ENCODE results near the gene CTBP1. TPM values are rescaled to one million over a fixed set of nuclear protein-coding genes. Genes with fewer than 3 reads are reported as not detected.

Gene CTBP1
- total and polyA plus RNA-seq, 7 experiments from 2014 or later: 57.2 to 233 (median 180) TPM

DNA sequence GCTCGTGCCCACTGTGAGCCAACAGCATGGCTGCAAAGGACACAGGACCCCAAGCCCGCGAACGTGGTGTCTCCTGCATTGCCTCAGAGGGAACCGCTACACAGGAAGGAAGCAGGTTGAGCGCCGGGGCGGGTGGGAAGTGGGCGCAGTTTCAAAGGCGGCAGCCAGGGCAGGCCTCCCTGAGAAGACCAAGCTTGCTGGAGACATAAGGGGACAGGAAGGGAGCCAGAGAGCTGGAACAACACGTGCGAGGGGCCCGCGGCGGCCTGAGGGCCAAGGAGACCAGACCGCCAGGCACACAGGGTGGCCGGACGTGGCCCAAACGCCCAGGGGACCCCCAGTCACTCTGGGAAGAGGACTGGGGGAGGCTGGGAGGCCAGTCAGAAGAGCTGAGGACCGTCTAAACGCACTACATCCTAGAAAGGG is 32.0 kb downstream of the CTBP1 start:
- peak overlapping the region; percentile 61 to 77 (median 76) for H3K4me3 Mint-ChIP-seq
- peak overlapping the region; percentile 26 to 84 (median 67) for H3K27ac Mint-ChIP-seq
- peaks cover 0 to 38% (median 22%) of the 10 kb centered on the region in 5 donors for H3K36me3 Mint-ChIP-seq
- Histone ChIP-seq H3K9me3 (ENCODE audit: control insufficient read depth in 2 of 3, low read length in 3 of 3) (no peaks in the 10 kb centered on the region), H3K4me1 (ENCODE audit: control insufficient read depth in 2 of 2, insufficient read depth in 2 of 2, low read length in 2 of 2) (peaks cover 25 to 27% of the 10 kb centered on the region in 2 donors), H3K36me3 (ENCODE audit: control insufficient read depth in 2 of 3, insufficient read depth in 3 of 3, low read length in 3 of 3) (peaks cover 0 to 60% (median 15%) of the 10 kb centered on the region in 3 experiments), H3K4me3 (ENCODE audit: low read length) (peak overlapping the region; percentile 22), H3K27ac (ENCODE audit: low read depth, low read length) (peak overlapping the region; percentile 52), H3K27me3 (ENCODE audit: control insufficient read depth in 2 of 2, insufficient read depth in 2 of 2, low read length in 2 of 2) (no peaks in the 10 kb centered on the region)
- intact Hi-C loops (cut with micrococcal nuclease): loop anchor here (1.0 to 2.0 kb wide), 3 partner anchors 14 to 87 kb away; no protein-coding TSS in a partner anchor
- DNase-seq (peak; percentile 47 to 75 (median 70)), ATAC-seq (peak; percentile 83)
- H3K4me1 Mint-ChIP-seq: peaks cover 26 to 50% (median 32%) of the 10 kb centered on the region in 7 donors
- H3K9me3 Mint-ChIP-seq: peaks cover 0 to 3% (median 0%) of the 10 kb centered on the region in 11 donors
- POLR2A ChIA-PET: interaction anchor here (0.7 to 2.2 kb wide), 5 partner anchors 15 to 130 kb away, joined by 3 to 8 read pairs (median 4); partner anchors contain the start of gene UVSSA
- CTCF ChIA-PET: interaction anchor here (0.6 to 1.7 kb wide), 3 partner anchors 49 to 80 kb away, joined by 3 to 6 read pairs (median 3); no protein-coding TSS in a partner anchor
- no peaks in the 10 kb centered on the region for H3K27me3 Mint-ChIP-seq

DNA sequence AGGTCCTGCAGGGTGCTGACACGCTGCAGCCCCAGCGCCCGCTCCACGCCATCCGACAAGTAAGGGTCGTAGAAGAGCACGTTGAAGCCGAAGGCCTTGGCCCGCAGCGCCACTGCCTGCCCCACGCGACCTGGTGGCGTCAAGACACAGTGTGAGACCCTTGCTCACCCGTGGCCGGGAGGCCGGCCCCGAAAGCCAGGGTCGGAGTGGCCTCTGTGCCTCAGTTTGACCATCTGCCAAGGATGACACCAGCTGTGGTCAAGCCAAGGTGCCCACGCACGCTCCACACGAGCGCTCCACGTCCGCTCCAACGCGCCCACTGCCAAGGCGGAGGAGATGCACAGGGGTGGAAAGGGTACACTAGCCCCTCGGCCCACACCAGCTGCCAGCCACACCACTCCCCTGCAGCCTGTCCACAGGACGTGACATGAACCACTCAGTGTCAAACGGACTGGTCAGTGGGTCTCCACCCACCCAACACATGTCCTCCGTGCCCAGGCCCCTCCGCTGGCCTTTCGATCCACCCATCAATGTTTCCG is 32.8 kb downstream of the CTBP1 start:
- no peaks in the 10 kb centered on the region for H3K27me3 ChIP-seq (ENCODE audit: control insufficient read depth in 2 of 2, insufficient read depth in 2 of 2, low read length in 2 of 2)
- H3K9me3 Mint-ChIP-seq: no peaks in the 10 kb centered on the region
- H3K27ac Mint-ChIP-seq: peak overlapping the region in 7 of 9 donors; percentile 28 to 84 (median 67)
- POLR2A ChIA-PET: interaction anchor here (1.1 to 3.0 kb wide), 4 partner anchors 14 to 131 kb away, joined by 4 to 11 read pairs (median 8); partner anchors contain the start of genes CTBP1 and UVSSA
- no peaks in the 10 kb centered on the region for H3K9me3 ChIP-seq (ENCODE audit: control insufficient read depth in 2 of 3, low read length in 3 of 3)
- peaks cover 24 to 49% (median 32%) of the 10 kb centered on the region in 7 donors for H3K4me1 Mint-ChIP-seq
- intact Hi-C loops (cut with micrococcal nuclease): loop anchor here (1.0 to 2.0 kb wide), 3 partner anchors 13 to 86 kb away; no protein-coding TSS in a partner anchor
- peak overlapping the region; percentile 22 for H3K4me3 ChIP-seq (ENCODE audit: low read length)
- peaks cover 0 to 59% (median 15%) of the 10 kb centered on the region in 3 experiments for H3K36me3 ChIP-seq (ENCODE audit: control insufficient read depth in 2 of 3, insufficient read depth in 3 of 3, low read length in 3 of 3)
- no peaks in the 10 kb centered on the region for H3K27me3 Mint-ChIP-seq
- peak overlapping the region; percentile 52 for H3K27ac ChIP-seq (ENCODE audit: low read depth, low read length)
- peaks cover 0 to 31% (median 18%) of the 10 kb centered on the region in 5 donors for H3K36me3 Mint-ChIP-seq
- peaks cover 25 to 27% of the 10 kb centered on the region in 2 donors for H3K4me1 ChIP-seq (ENCODE audit: control insufficient read depth in 2 of 2, insufficient read depth in 2 of 2, low read length in 2 of 2)
- no peak for ATAC-seq
- CTCF ChIA-PET: interaction anchor here (0.6 to 1.7 kb wide), 3 partner anchors 49 to 81 kb away, joined by 3 to 6 read pairs (median 3); no protein-coding TSS in a partner anchor
- DNase-seq: no peak
- peak overlapping the region in 9 of 10 donors; percentile 61 to 77 (median 76) for H3K4me3 Mint-ChIP-seq

GRCh38 chr4:1215141-1216075 is 33.5 kb downstream of the CTBP1 start:
- CTCF ChIA-PET: no interaction called here

GRCh38 chr4:1214101-1215095 is 34.5 kb downstream of the CTBP1 start:
- ChIA-PET POLR2A (interaction anchor here (3.0 kb wide), 1 partner anchor 35 kb away, joined by 11 read pairs; the partner anchor contains the start of gene CTBP1), CTCF (no interaction called here)
- Histone ChIP-seq H3K36me3 (ENCODE audit: control insufficient read depth in 2 of 3, insufficient read depth in 3 of 3, low read length in 3 of 3) (peaks cover 0 to 60% (median 9%) of the 10 kb centered on the region in 3 experiments), H3K4me3 (ENCODE audit: low read length) (no peak overlapping the region), H3K4me1 (ENCODE audit: control insufficient read depth in 2 of 2, insufficient read depth in 2 of 2, low read length in 2 of 2) (peaks cover 24 to 25% of the 10 kb centered on the region in 2 donors), H3K9me3 (ENCODE audit: control insufficient read depth in 2 of 3, low read length in 3 of 3) (no peaks in the 10 kb centered on the region), H3K27me3 (ENCODE audit: control insufficient read depth in 2 of 2, insufficient read depth in 2 of 2, low read length in 2 of 2) (no peaks in the 10 kb centered on the region), H3K27ac (ENCODE audit: low read depth, low read length) (no peak overlapping the region)
- Mint-ChIP-seq H3K4me3 (no peak overlapping the region), H3K4me1 (peaks cover 18 to 42% (median 30%) of the 10 kb centered on the region in 7 donors), H3K27ac (no peak overlapping the region), H3K36me3 (peaks cover 0 to 20% (median 12%) of the 10 kb centered on the region in 5 donors), H3K9me3 (no peaks in the 10 kb centered on the region), H3K27me3 (no peaks in the 10 kb centered on the region)
- ATAC-seq (no peak), DNase-seq (no peak)
- intact Hi-C loops (cut with micrococcal nuclease): no loop called here

More at GRCh38 chr4:1215141-1216075, 33.5 kb downstream of the CTBP1 start:
- Mint-ChIP-seq H3K9me3 (no peaks in the 10 kb centered on the region), H3K27ac (peak overlapping the region in 1 of 9 donors; percentile 28), H3K4me1 (peaks cover 24 to 44% (median 32%) of the 10 kb centered on the region in 7 donors), H3K4me3 (peak overlapping the region in 2 of 10 donors; percentile 76), H3K27me3 (no peaks in the 10 kb centered on the region), H3K36me3 (peaks cover 0 to 26% (median 15%) of the 10 kb centered on the region in 5 donors)
- Histone ChIP-seq H3K9me3 (ENCODE audit: control insufficient read depth in 2 of 3, low read length in 3 of 3) (no peaks in the 10 kb centered on the region), H3K4me3 (ENCODE audit: low read length) (no peak overlapping the region), H3K36me3 (ENCODE audit: control insufficient read depth in 2 of 3, insufficient read depth in 3 of 3, low read length in 3 of 3) (peaks cover 0 to 59% (median 10%) of the 10 kb centered on the region in 3 experiments), H3K27ac (ENCODE audit: low read depth, low read length) (no peak overlapping the region), H3K27me3 (ENCODE audit: control insufficient read depth in 2 of 2, insufficient read depth in 2 of 2, low read length in 2 of 2) (no peaks in the 10 kb centered on the region), H3K4me1 (ENCODE audit: control insufficient read depth in 2 of 2, insufficient read depth in 2 of 2, low read length in 2 of 2) (peaks cover 25 to 27% of the 10 kb centered on the region in 2 donors)
- POLR2A ChIA-PET: interaction anchor here (1.1 to 3.0 kb wide), 3 partner anchors 34 to 132 kb away, joined by 4 to 11 read pairs (median 7); partner anchors contain the start of genes CTBP1 and UVSSA
- no peak for DNase-seq
- intact Hi-C loops (cut with micrococcal nuclease): loop anchor here (1.0 to 2.0 kb wide), 3 partner anchors 13 to 85 kb away; no protein-coding TSS in a partner anchor
- ATAC-seq: no peak

- peaks cover 12 to 33% (median 21%) of the 10 kb centered on the region in 7 donors for H3K4me1 Mint-ChIP-seq
- no peak overlapping the region for H3K27ac ChIP-seq (ENCODE audit: low read depth, low read length)
- ATAC-seq: no peak
- no peak for DNase-seq
- no peak overlapping the region for H3K27ac Mint-ChIP-seq
- POLR2A ChIA-PET: interaction anchor here (3.0 kb wide), 1 partner anchor 36 kb away, joined by 11 read pairs; the partner anchor contains the start of gene CTBP1
- H3K36me3 ChIP-seq (ENCODE audit: control insufficient read depth in 2 of 3, insufficient read depth in 3 of 3, low read length in 3 of 3): peaks cover 0 to 65% (median 9%) of the 10 kb centered on the region in 3 experiments
- no peaks in the 10 kb centered on the region for H3K9me3 Mint-ChIP-seq
- CTCF ChIA-PET: no interaction called here
- no peak overlapping the region for H3K4me3 ChIP-seq (ENCODE audit: low read length)
- peaks cover 24 to 25% of the 10 kb centered on the region in 2 donors for H3K4me1 ChIP-seq (ENCODE audit: control insufficient read depth in 2 of 2, insufficient read depth in 2 of 2, low read length in 2 of 2)
- H3K27me3 Mint-ChIP-seq: no peaks in the 10 kb centered on the region
- peaks cover 0 to 13% (median 6%) of the 10 kb centered on the region in 5 donors for H3K36me3 Mint-ChIP-seq
- H3K4me3 Mint-ChIP-seq: no peak overlapping the region
- H3K27me3 ChIP-seq (ENCODE audit: control insufficient read depth in 2 of 2, insufficient read depth in 2 of 2, low read length in 2 of 2): no peaks in the 10 kb centered on the region
- intact Hi-C loops (cut with micrococcal nuclease): no loop called here
- no peaks in the 10 kb centered on the region for H3K9me3 ChIP-seq (ENCODE audit: control insufficient read depth in 2 of 3, low read length in 3 of 3)
Observed at GRCh38 chr4:1213336-1213995, 35.5 kb downstream of the CTBP1 start.
